Putamen (tissue), 1 donor: ENCODE data around the gene CHST8.

Experiments used
- DNase-seq: peaks from one replicate; pipeline ENCODE4 v3.0.0-alpha.2; 2016; ENCODE audit warnings: low spot score

CHST8 gene

DNA sequence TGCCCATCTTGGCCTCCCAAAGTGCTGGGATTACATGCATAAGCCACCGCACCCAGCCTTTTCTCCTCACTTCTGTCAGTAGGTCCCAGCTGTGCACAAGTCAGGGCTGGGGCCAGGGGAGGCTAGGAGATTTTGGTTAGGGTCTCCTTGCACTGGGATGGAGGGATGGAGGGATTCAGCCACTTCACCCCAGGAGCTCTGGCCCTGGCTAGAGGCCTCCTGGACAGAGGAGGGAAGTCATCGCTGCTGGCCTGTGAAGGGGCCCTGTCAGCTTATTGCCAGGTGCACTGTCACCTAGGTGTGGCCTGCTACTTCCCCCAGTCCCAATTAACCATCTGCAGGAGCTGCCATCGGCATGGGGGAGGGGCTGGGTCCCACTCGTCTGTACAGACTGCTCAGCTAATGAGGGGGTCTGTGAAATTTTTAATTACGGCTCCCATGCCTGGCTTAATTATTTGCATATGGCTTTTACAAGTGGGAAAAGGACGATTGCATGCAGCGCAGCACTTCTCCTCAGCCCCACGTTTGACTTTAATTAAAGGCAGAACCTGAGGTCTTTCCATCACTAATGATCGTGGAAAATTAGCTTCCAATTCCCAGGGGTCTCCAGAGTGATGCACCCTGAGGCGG, 52.4 kb downstream of the CHST8 start:
- DNase-seq, result no peak

GRCh38 chr19:33674626-33675367, 53.0 kb downstream of the CHST8 start:
- no peak for DNase-seq

GRCh38 chr19:33675501-33676124, 53.9 kb downstream of the CHST8 start:
- DNase-seq, result no peak

DNA sequence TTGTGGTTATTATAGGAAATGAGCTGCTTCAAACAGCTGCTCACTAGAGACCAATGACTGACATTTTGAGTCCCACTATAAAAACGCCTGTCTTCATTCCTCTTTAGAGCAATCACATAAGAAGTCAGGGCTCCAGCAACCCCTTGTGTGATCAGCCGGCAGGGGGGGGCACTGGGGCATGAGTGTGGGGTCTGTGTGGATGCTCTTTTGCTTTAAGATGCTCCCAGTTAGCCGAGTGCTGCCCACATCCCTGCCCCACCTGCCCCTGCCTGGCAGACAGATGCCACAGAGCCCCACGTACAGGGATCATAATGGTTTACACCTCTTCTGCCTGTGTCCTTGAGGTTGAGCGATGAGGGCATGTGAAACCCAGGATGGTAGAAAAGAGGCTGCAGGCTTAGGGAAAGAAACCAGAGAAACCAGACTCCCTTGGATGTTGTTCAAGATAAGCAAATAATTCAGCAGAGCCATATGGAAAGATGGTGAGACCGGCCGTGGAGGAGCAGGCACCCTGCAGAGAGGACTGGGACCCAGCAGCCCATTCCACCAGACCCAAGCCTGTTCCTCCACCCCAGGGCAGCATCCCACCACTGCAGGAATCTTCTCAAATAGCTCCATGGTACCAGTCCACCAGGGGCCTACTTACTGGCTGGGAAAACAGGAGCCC, 55.4 kb downstream of the CHST8 start:
- DNase-seq, result no peak

GRCh38 chr19:33677745-33678426, 56.1 kb downstream of the CHST8 start:
- DNase-seq, result no peak

GRCh38 chr19:33678796-33679585, 57.2 kb downstream of the CHST8 start:
- DNase-seq, result peak; percentile 30

GRCh38 chr19:33679696-33680095, 57.9 kb downstream of the CHST8 start:
- no peak for DNase-seq

- DNase-seq, result no peak
Measured at GRCh38 chr19:33681081-33681680, 59.4 kb downstream of the CHST8 start.

DNA sequence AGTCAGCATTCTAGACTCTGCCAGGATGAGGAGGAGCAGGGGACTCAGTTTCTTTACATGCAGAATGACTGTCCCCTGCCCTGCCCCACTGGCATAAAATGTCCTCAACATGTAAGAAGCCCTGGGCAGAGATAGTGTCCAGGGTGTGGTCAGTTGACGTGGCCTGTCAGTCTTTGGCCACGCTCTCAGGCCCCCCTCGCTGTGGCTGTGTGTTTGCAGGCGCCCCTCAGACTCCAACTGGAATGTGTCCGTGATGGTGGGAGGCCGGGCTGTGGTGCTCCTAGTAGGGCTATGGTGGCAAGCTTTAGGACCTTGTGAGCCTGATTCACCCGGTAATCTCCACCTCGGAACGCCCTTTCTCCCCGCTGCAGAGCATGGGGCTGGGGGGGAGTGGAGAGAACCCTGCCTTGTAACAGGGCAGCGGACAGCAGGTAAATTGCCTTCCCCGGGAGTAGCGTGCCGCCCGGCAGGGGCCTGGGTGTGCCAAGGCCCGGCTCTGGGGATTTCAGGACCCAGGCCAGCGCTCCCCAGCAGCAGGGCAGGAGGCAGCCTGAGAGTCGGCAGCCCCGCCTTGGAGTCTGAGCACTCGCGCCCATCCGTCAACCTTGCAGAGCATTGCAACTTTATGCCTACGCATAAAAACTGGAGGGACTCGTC, 62.3 kb downstream of the CHST8 start:
- no peak for DNase-seq

GRCh38 chr19:33684538-33685232, 62.9 kb downstream of the CHST8 start:
- DNase-seq, result no peak

DNA sequence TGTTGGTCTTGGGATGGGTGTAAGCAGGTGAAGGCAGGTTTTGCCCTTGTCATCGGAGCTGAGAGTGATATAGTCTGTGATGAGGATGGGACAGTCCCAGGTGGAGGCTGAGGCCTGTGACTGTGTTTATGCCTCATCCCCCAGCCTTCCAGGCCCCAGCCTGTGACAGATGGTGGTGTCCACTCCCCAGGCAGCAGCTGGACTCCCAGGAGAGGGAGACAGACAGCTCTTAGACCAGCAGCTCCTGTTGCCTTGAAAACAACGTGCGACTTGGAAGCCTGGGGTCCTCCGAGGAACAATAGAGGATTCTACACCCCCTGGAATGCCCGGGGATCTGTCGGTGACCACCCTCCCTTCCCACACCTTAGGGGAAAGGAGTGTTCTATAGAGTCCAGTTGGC, 63.8 kb downstream of the CHST8 start:
- DNase-seq, result no peak

- no peak for DNase-seq
Measured at GRCh38 chr19:33686262-33686661, 64.5 kb downstream of the CHST8 start.

GRCh38 chr19:33686687-33687480, 65.1 kb downstream of the CHST8 start:
- no peak for DNase-seq

GRCh38 chr19:33687481-33688170, 65.9 kb downstream of the CHST8 start:
- no peak for DNase-seq

DNA sequence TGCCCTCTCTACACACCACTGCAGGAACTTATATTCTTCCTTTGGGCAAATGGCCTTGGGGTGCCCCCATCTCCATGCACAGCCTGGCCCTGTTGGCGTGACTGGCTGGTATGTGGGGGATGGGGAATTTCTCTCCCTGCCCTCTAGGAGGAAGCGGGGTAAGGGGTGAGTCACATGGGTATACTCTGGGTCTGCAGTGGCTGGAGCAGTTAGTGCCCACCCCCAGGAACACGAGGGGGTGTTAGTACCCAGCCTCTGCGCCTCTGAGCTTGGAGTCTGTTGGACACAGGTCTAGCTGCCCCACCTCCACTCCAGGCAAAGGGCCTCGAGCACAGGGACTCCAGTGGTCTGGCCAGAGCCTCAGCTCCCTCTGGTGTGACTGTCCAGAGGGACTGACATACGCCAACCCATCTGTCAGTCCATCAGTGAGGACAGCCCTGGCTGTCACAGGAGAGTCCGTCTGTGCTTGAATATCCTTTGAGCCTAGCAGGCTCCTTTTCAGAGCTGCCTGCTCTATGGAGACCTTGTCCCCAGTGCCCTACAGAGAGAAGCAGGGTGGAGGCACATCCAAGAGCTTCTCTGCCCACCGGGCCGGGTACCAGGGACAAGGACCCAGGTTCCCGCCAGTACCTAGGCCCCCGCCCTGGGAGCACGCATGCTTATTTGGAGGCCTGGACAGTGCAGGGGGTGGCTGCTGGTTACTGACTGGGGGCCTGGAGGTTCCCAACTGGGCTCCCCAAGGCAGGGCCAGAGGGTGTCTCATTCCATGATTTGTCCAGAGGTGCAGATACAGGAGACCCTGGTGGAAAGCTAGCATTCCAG, 66.6 kb downstream of the CHST8 start:
- no peak for DNase-seq

GRCh38 chr19:33689138-33689746, 67.5 kb downstream of the CHST8 start:
- no peak for DNase-seq

GRCh38 chr19:33689868-33690267, 68.1 kb downstream of the CHST8 start:
- DNase-seq, result no peak
